Diencephalon (tissue), 1 donor: ENCODE measurements around the gene KIAA0825. TPM values are rescaled to one million over a fixed set of nuclear protein-coding genes. Genes with fewer than 3 reads are reported as not detected.

Experiments
- total RNA-seq: library from RNA; depleted of rRNA; stranded (reverse); fragments of >200 nt; gene quantifications from one replicate; pipeline ENCODE4 v1.2.3, GENCODE V29; 2014

The KIAA0825 gene, protein sequence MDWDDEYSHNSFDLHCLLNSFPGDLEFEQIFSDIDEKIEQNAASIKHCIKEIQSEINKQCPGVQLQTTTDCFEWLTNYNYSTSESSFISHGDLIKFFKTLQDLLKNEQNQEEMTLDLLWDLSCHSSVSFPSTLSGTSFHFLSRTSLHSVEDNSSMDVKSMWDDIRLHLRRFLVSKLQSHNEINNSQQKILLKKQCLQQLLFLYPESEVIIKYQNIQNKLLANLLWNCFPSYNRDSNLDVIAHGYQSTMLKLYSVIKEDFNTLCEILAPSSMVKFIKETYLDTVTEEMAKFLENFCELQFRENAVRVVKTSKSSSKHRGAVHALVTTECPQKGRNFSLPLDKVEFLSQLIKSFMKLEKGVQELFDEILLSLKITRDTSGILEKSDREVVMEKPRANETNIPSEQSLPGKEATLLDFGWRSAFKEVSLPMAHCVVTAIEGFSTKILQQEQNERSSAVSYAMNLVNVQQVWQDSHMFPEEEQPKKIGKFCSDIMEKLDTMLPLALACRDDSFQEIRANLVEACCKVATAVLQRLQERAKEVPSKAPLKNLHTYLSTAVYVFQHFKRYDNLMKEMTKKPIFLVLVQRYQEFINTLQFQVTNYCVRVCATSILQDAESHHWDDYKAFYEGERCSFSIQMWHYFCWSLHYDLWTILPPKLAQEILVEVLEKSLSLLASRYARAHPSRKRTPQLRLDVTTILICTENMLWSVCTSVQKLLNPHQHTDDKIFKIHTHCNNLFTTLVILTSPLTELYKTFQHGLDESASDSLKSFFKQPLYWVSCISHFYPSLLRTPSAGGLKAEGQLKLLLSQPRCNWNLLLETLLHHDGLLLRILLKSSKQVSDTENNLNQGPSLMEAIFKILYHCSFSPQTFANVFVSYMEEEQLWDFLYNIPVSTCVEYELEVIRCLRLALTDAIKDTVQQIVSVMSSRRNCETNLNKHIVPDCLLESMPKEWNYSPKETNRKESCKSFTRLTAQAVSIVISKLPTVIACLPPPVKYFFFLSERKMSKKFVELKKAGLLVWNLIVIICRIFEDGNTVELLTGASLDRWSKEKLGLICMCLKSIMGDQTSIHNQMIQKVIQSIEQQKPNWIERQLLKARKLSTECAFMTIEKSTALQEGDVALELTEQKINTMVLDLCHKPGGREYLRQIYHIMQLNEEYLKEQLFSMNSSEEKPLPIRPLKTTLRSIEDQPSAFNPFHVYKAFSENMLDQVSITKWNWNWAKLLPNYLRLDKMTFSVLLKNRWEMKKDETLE (N-terminal part only)
- 36.9 TPM for total RNA-seq

DNA sequence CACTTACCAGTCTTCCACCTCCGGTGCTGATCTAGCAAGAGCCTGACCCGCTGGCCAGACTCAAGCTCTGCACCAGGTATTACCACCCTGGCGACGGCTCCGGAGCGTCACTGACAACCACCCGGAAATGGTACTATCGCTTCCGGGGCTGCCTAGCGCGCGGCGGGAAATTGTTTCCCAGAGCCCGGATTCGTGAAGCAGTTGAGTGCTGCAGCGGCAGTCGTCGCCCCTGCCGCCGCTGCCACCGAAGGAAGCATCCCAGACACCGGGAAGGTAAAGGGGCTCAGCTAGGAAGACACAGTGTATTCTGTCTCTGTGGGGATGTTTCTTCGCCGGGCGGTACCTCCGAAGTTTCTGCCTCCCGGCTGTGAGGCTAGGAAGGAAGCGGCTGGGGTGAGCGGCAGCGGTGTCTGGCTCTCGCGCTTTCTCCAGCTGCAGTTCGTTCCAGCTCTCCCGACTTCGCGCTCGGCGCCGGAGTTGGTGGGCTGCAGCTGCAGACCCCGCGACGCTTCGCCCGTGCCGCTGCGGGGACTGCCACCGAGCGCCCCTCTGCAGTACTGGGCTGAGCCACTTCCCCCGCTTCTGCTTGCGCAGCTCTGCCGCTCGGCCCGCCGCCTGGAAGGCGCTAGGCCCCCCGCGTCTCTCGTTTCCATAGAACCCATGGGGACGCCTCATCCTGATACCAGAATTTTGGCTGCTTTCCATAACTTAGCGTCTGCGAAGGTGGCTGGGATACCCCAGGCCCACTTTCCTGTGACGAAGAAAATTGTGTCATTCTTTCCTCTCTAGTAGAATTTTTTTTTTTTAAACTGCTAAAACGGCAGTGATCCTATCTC is at the start of gene KIAA0825, which contains the start of gene SLF1:
KIAA0825 (minus strand) TSS at position 112 of the 836 bp plus-strand sequence. CDS start 81,478 bp downstream, outside the sequence.
SLF1 (plus strand) TSS at position 177 of the 836 bp plus-strand sequence. CDS start 10,142 bp downstream, outside the sequence.

Other genes starting within 250 kb of the KIAA0825 start
- 40.8 TPM for gene SLF1, start 65 bp upstream of the KIAA0825 start, total RNA-seq